CD4-positive, alpha-beta memory T cell (primary cell): ENCODE measurements around the gene NTN3. TPM values are rescaled to one million over a fixed set of nuclear protein-coding genes. Genes with fewer than 3 reads are reported as not detected.
A peak's percentile ranks its signal among the peaks of the same experiment; 100 is the strongest.

ENCODE experiments used
- CTCF ChIA-PET: fragments of 350-600 bp; sonication (Branson Sonifier 250); formaldehyde crosslinking; loops from one replicate; lab custom pipeline; 2021; ENCODE audit warnings: inconsistent platforms; ENCODE audit not compliant: partially characterized antibody; lab: Charles Lee
- POLR2A ChIA-PET: fragments of 350-600 bp; sonication (Branson Sonifier 250); formaldehyde crosslinking; loops from one replicate; lab custom pipeline; 2021; ENCODE audit not compliant: partially characterized antibody; lab: Charles Lee
- DNase-seq, 5 donors: peaks; one replicate each; pipeline versions ENCODE4 v3.0.0 to v3.0.0-alpha.2; 2020 to 2022; ENCODE audit warnings: mixed read lengths in 1 of 5
- H3K27ac ChIP-seq: one replicate; pipeline ENCODE4 v1.7.0; 2013; ENCODE audit warnings: low read depth, low read length
- H3K27me3 ChIP-seq: 2 replicates; pipeline ENCODE4 v1.7.0; 2013; ENCODE audit warnings: mild to moderate bottlenecking, low read length, moderate library complexity; ENCODE audit not compliant: insufficient read depth
- H3K36me3 ChIP-seq: 2 replicates; pipeline ENCODE4 v1.7.0; 2013; ENCODE audit warnings: mild to moderate bottlenecking, low read length, moderate library complexity; ENCODE audit not compliant: insufficient read depth
- H3K4me1 ChIP-seq: 2 replicates; pipeline ENCODE4 v1.7.0; 2013; ENCODE audit warnings: mild to moderate bottlenecking, low read length, moderate library complexity; ENCODE audit not compliant: insufficient read depth
- H3K4me3 ChIP-seq, 2 donors: one replicate each; pipeline ENCODE4 v1.7.0; 2013; ENCODE audit warnings: low read length in 2 of 2, mild to moderate bottlenecking in 1 of 2
- H3K9me3 ChIP-seq, 2 donors: one replicate each; pipeline ENCODE4 v1.7.0; 2013; ENCODE audit warnings: low read length in 2 of 2, control low read depth in 1 of 2; ENCODE audit not compliant: control insufficient read depth in 1 of 2
- H3K27ac Mint-ChIP-seq, 7 donors: one replicate each; pipeline ENCODE4 v1.8.0; 2020 to 2021; ENCODE audit warnings: mixed read lengths in 7 of 7, mild to moderate bottlenecking in 6 of 7, inconsistent platforms in 3 of 7, moderate library complexity in 3 of 7
- H3K27me3 Mint-ChIP-seq, 2 donors: one replicate each; pipeline ENCODE4 v1.8.0; 2020 to 2021; ENCODE audit warnings: mixed read lengths in 2 of 2
- H3K36me3 Mint-ChIP-seq, 2 donors: one replicate each; pipeline ENCODE4 v1.8.0; 2020 to 2021; ENCODE audit warnings: mixed read lengths in 2 of 2, inconsistent platforms in 1 of 2, mild to moderate bottlenecking in 1 of 2
- H3K4me1 Mint-ChIP-seq, 4 donors: one replicate each; pipeline ENCODE4 v1.8.0; 2020 to 2021; ENCODE audit warnings: mixed read lengths in 4 of 4, mild to moderate bottlenecking in 1 of 4
- H3K4me3 Mint-ChIP-seq, 8 donors: one replicate each; pipeline ENCODE4 v1.8.0; 2020 to 2021; ENCODE audit warnings: mixed read lengths in 8 of 8, mild to moderate bottlenecking in 7 of 8, moderate library complexity in 6 of 8, inconsistent platforms in 3 of 8
- H3K9me3 Mint-ChIP-seq, 8 donors: one replicate each; pipeline ENCODE4 v1.8.0; 2020 to 2021; ENCODE audit warnings: mixed read lengths in 8 of 8, mild to moderate bottlenecking in 5 of 8, inconsistent platforms in 3 of 8, moderate library complexity in 1 of 8
- intact Hi-C: fragments of 100-400 bp; cut with micrococcal nuclease; formaldehyde crosslinking; loops from one replicate; pipeline ENCODE4 v1.15.1; 2023
- polyA plus RNA-seq, 2 donors: library from polyadenylated mRNA; unstranded; fragments of 300-500 nt; fragmentation: Illumina TruSeq; gene quantifications; one replicate each; pipeline ENCODE4 v1.2.3, GENCODE V29; 2021
- total RNA-seq, 2 experiments: library from RNA; stranded (reverse); gene quantifications; one replicate each; pipeline ENCODE4 v1.2.3, GENCODE V29; 2021

NTN3 gene
- total and polyA plus RNA-seq, 4 experiments from 2014 or later: not detected

- no peaks in the 10 kb centered on the region for H3K9me3 Mint-ChIP-seq
- no peak overlapping the region for H3K4me3 ChIP-seq
- no peak overlapping the region for H3K27ac Mint-ChIP-seq
- H3K4me1 ChIP-seq: peaks cover 42% of the 10 kb centered on the region
- peaks cover 29% of the 10 kb centered on the region for H3K27me3 ChIP-seq
- H3K36me3 ChIP-seq: no peaks in the 10 kb centered on the region
- H3K27me3 Mint-ChIP-seq: peaks cover 15 to 18% of the 10 kb centered on the region in 2 donors
- ChIA-PET POLR2A (no interaction called here), CTCF (no interaction called here)
- intact Hi-C loops: no loop called here
- peaks cover 6 to 28% (median 12%) of the 10 kb centered on the region in 4 donors for H3K4me1 Mint-ChIP-seq
- H3K27ac ChIP-seq: no peak overlapping the region
- H3K36me3 Mint-ChIP-seq: no peaks in the 10 kb centered on the region
- H3K9me3 ChIP-seq: no peaks in the 10 kb centered on the region
- peak in 1 of 5 donors; percentile 27 for DNase-seq
- no peak overlapping the region for H3K4me3 Mint-ChIP-seq
Measured at GRCh38 chr16:2471653-2472487, 773 bp downstream of the NTN3 start.

DNA sequence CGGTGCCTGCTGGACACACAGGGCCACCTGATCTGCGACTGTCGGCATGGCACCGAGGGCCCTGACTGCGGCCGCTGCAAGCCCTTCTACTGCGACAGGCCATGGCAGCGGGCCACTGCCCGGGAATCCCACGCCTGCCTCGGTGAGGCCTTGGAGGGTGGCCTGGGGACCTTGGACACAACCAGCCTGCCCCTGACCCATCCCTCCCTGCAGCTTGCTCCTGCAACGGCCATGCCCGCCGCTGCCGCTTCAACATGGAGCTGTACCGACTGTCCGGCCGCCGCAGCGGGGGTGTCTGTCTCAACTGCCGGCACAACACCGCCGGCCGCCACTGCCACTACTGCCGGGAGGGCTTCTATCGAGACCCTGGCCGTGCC, 1.4 kb downstream of the NTN3 start:
- Histone ChIP-seq H3K9me3 (no peaks in the 10 kb centered on the region), H3K27me3 (peaks cover 29% of the 10 kb centered on the region), H3K4me3 (no peak overlapping the region), H3K4me1 (peaks cover 42% of the 10 kb centered on the region), H3K36me3 (no peaks in the 10 kb centered on the region), H3K27ac (no peak overlapping the region)
- Mint-ChIP-seq H3K4me3 (no peak overlapping the region), H3K36me3 (no peaks in the 10 kb centered on the region), H3K27me3 (peaks cover 15 to 18% of the 10 kb centered on the region in 2 donors), H3K9me3 (no peaks in the 10 kb centered on the region), H3K27ac (no peak overlapping the region), H3K4me1 (peaks cover 6 to 31% (median 14%) of the 10 kb centered on the region in 4 donors)
- CTCF ChIA-PET: no interaction called here
- POLR2A ChIA-PET: interaction anchor here (0.6 kb wide), 1 partner anchor 751 kb away, joined by 3 read pairs; no protein-coding TSS in a partner anchor
- no peak for DNase-seq
- intact Hi-C loops: no loop called here

DNA sequence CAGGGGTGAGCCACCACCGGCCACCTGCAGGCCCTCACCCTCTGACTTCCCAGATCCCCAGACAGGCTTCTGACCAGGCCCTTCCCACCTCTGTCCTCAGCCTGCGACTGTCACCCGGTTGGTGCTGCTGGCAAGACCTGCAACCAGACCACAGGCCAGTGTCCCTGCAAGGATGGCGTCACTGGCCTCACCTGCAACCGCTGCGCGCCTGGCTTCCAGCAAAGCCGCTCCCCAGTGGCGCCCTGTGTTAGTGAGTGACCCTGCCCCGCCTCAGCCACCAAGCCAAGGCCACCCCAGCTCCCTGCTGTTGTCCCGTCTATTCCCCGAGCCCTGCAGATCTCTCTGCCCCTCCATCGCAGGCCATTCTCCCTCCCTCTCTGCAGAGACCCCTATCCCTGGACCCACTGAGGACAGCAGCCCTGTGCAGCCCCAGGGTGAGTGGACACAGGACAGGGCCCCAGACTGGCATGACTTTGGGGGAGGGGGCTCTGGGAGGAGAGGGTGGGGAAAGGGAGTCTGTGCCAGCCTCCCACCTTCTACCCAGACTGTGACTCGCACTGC, 1.9 kb downstream of the NTN3 start:
- no peak overlapping the region for H3K27ac ChIP-seq
- peaks cover 15 to 18% of the 10 kb centered on the region in 2 donors for H3K27me3 Mint-ChIP-seq
- POLR2A ChIA-PET: interaction anchor here (0.6 kb wide), 1 partner anchor 752 kb away, joined by 3 read pairs; no protein-coding TSS in a partner anchor
- intact Hi-C loops: no loop called here
- peaks cover 6 to 35% (median 14%) of the 10 kb centered on the region in 4 donors for H3K4me1 Mint-ChIP-seq
- CTCF ChIA-PET: interaction anchor here (0.5 to 1.3 kb wide), 2 partner anchors 15 to 169 kb away, joined by 3 read pairs; no protein-coding TSS in a partner anchor
- no peaks in the 10 kb centered on the region for H3K36me3 Mint-ChIP-seq
- no peak for DNase-seq
- no peak overlapping the region for H3K27ac Mint-ChIP-seq
- H3K27me3 ChIP-seq: peaks cover 29% of the 10 kb centered on the region
- H3K9me3 Mint-ChIP-seq: no peaks in the 10 kb centered on the region
- H3K4me1 ChIP-seq: peaks cover 40% of the 10 kb centered on the region
- peak overlapping the region; percentile 60 to 85 (median 76) for H3K4me3 Mint-ChIP-seq
- H3K4me3 ChIP-seq: no peak overlapping the region
- no peaks in the 10 kb centered on the region for H3K9me3 ChIP-seq
- no peaks in the 10 kb centered on the region for H3K36me3 ChIP-seq

- Mint-ChIP-seq H3K9me3 (no peaks in the 10 kb centered on the region), H3K4me1 (peaks cover 6 to 34% (median 14%) of the 10 kb centered on the region in 4 donors), H3K4me3 (peak overlapping the region; percentile 71 to 85 (median 78)), H3K27me3 (peaks cover 11 to 16% of the 10 kb centered on the region in 2 donors), H3K27ac (no peak overlapping the region), H3K36me3 (no peaks in the 10 kb centered on the region)
- peaks cover 29% of the 10 kb centered on the region for H3K27me3 ChIP-seq
- intact Hi-C loops: no loop called here
- no peaks in the 10 kb centered on the region for H3K9me3 ChIP-seq
- CTCF ChIA-PET: interaction anchor here (0.5 to 1.3 kb wide), 2 partner anchors 15 to 169 kb away, joined by 3 read pairs; no protein-coding TSS in a partner anchor
- DNase-seq: no peak
- H3K4me3 ChIP-seq: no peak overlapping the region
- POLR2A ChIA-PET: interaction anchor here (1.5 to 1.8 kb wide), 3 partner anchors 10 to 41 kb away, joined by 5 to 8 read pairs (median 6); partner anchors contain the start of gene ATP6V0C
- H3K27ac ChIP-seq: no peak overlapping the region
- H3K36me3 ChIP-seq: no peaks in the 10 kb centered on the region
- H3K4me1 ChIP-seq: peaks cover 35% of the 10 kb centered on the region
Measured at GRCh38 chr16:2473446-2473926, 2.4 kb downstream of the NTN3 start.

GRCh38 chr16:2473999-2474876, 3.1 kb downstream of the NTN3 start:
- Mint-ChIP-seq H3K9me3 (no peaks in the 10 kb centered on the region), H3K36me3 (no peaks in the 10 kb centered on the region), H3K4me3 (peak overlapping the region; percentile 35 to 81 (median 73)), H3K27ac (peak overlapping the region in 1 of 7 donors; percentile 78), H3K27me3 (peaks cover 7 to 15% of the 10 kb centered on the region in 2 donors), H3K4me1 (peaks cover 6 to 33% (median 14%) of the 10 kb centered on the region in 4 donors)
- peaks cover 25% of the 10 kb centered on the region for H3K27me3 ChIP-seq
- peak overlapping the region; percentile 12 for H3K27ac ChIP-seq
- H3K4me1 ChIP-seq: peaks cover 34% of the 10 kb centered on the region
- no peaks in the 10 kb centered on the region for H3K9me3 ChIP-seq
- intact Hi-C loops: loop anchor here (1.0 to 2.0 kb wide), 5 partner anchors 13 to 319 kb away; partner anchors contain the start of genes ABCA3, CCNF and TRAF7
- peak; percentile 56 to 70 (median 65) for DNase-seq
- ChIA-PET CTCF (interaction anchor here (1.0 to 1.3 kb wide), 3 partner anchors 13 to 27 kb away, joined by 3 to 4 read pairs (median 3); no protein-coding TSS in a partner anchor), POLR2A (interaction anchor here (0.7 to 1.8 kb wide), 11 partner anchors 9 to 465 kb away, joined by 3 to 8 read pairs (median 4); partner anchors contain the start of genes AMDHD2, ATP6V0C, CCNF and ECI1)
- no peaks in the 10 kb centered on the region for H3K36me3 ChIP-seq
- H3K4me3 ChIP-seq: peak overlapping the region in 1 of 2 donors; percentile 66

GRCh38 chr16:2474877-2475412, 3.8 kb downstream of the NTN3 start, which contains the start of gene TBC1D24:
Gene TBC1D24, plus strand, starts transcription at chr16:2475127. Its CDS starts 21,022 bp downstream, at chr16:2496149.
- CTCF ChIA-PET: interaction anchor here (1.0 to 1.3 kb wide), 2 partner anchors 12 to 26 kb away, joined by 3 to 4 read pairs; no protein-coding TSS in a partner anchor
- peaks cover 20% of the 10 kb centered on the region for H3K27me3 ChIP-seq
- peaks cover 34% of the 10 kb centered on the region for H3K4me1 ChIP-seq
- no peaks in the 10 kb centered on the region for H3K9me3 ChIP-seq
- H3K27me3 Mint-ChIP-seq: peaks cover 7 to 11% of the 10 kb centered on the region in 2 donors
- no peaks in the 10 kb centered on the region for H3K9me3 Mint-ChIP-seq
- POLR2A ChIA-PET: interaction anchor here (0.7 to 1.8 kb wide), 11 partner anchors 8 to 466 kb away, joined by 3 to 8 read pairs (median 4); partner anchors contain the start of genes AMDHD2, ATP6V0C, CCNF and ECI1
- H3K36me3 ChIP-seq: no peaks in the 10 kb centered on the region
- peak within 1 kb of the TSS in 3 of 7 donors; percentile 42 to 78 (median 62) for H3K27ac Mint-ChIP-seq
- H3K27ac ChIP-seq: peak within 1 kb of the TSS; percentile 12
- peak within 1 kb of the TSS; percentile 63 to 81 (median 76) for H3K4me3 Mint-ChIP-seq
- DNase-seq: peak; percentile 66 to 73 (median 66)
- intact Hi-C loops: loop anchor here (1.0 to 2.0 kb wide), 7 partner anchors 12 to 320 kb away; partner anchors contain the start of genes ABCA3, ATP6V0C, CCNF and TEDC2
- peak within 1 kb of the TSS in 1 of 2 donors; percentile 66 for H3K4me3 ChIP-seq
- no peaks in the 10 kb centered on the region for H3K36me3 Mint-ChIP-seq
- H3K4me1 Mint-ChIP-seq: peaks cover 6 to 28% (median 14%) of the 10 kb centered on the region in 4 donors
